Hematopoietic multipotent progenitor cell treated with erythropoietin and hydrocortisone succinate and interleukin-3 and kit ligand, for 6 days (in vitro differentiated cells): ENCODE data around the gene GOSR2.
"Not testable (repeated sequence)": the region's sequence is repeated elsewhere in the genome, so short reads cannot be mapped to it uniquely, and the experiment has no call there.

ENCODE experiments used
- DNase-seq: peaks from one replicate; pipeline ENCODE4 v3.0.0-alpha.2; 2015

GOSR2 gene

GRCh38 chr17:46935658-46936266 lies 12.8 kb downstream of the GOSR2 start:
- DNase-seq, result peak; percentile 94

- DNase-seq, result peak; percentile 88
Observed at GRCh38 chr17:46940692-46941404, 17.9 kb downstream of the GOSR2 start.

- peak; percentile 86 for DNase-seq
Observed at GRCh38 chr17:46942441-46943217, 19.7 kb downstream of the GOSR2 start.

- DNase-seq, result no peak
Observed at GRCh38 chr17:46943218-46943500, 20.2 kb downstream of the GOSR2 start.

- DNase-seq, result peak; percentile 36
Observed at GRCh38 chr17:46943501-46944393, 20.8 kb downstream of the GOSR2 start.

- no peak for DNase-seq
Observed at GRCh38 chr17:46944931-46945330, 22.0 kb downstream of the GOSR2 start.

GRCh38 chr17:46947216-46947615 lies 24.3 kb downstream of the GOSR2 start:
- DNase-seq, result no peak

GRCh38 chr17:46948544-46948943 lies 25.6 kb downstream of the GOSR2 start:
- DNase-seq, result no peak

- DNase-seq, result no peak
Observed at GRCh38 chr17:46949291-46950174, 26.6 kb downstream of the GOSR2 start.

GRCh38 chr17:46950342-46950996 lies 27.5 kb downstream of the GOSR2 start:
- no peak for DNase-seq

GRCh38 chr17:46950997-46951621 lies 28.1 kb downstream of the GOSR2 start:
- DNase-seq, result no peak

GRCh38 chr17:46951706-46952105 lies 28.7 kb downstream of the GOSR2 start:
- DNase-seq, result no peak

GRCh38 chr17:46952115-46952514 lies 29.2 kb downstream of the GOSR2 start:
- DNase-seq, result no peak

- not testable (repeated sequence) for DNase-seq
Observed at GRCh38 chr17:46953191-46953590, 30.2 kb downstream of the GOSR2 start.

GRCh38 chr17:46958041-46958591 lies 35.2 kb downstream of the GOSR2 start:
- no peak for DNase-seq

GRCh38 chr17:46960152-46960551 lies 37.2 kb downstream of the GOSR2 start:
- no peak for DNase-seq

GRCh38 chr17:46962374-46962790 lies 39.4 kb downstream of the GOSR2 start:
- no peak for DNase-seq

- DNase-seq, result no peak
Observed at GRCh38 chr17:46963571-46963970, 40.6 kb downstream of the GOSR2 start.

- DNase-seq, result peak; percentile 61
Observed at GRCh38 chr17:46964315-46965265, 41.6 kb downstream of the GOSR2 start.
